Measurements from ENCODE around the gene SERPINB12. TPM values are rescaled to one million over a fixed set of nuclear protein-coding genes. Genes with fewer than 3 reads are reported as not detected.

Gene SERPINB12
- total and polyA plus RNA-seq, 5 donors from 2014 or later: not detected

- no peak overlapping the region for H3K4me3 ChIP-seq (ENCODE audit: low read depth, low read length)
- no peaks in the 10 kb centered on the region for H3K4me1 ChIP-seq (ENCODE audit: control insufficient read depth, insufficient read depth, low read length, poor library complexity, severe bottlenecking)
- H3K9me3 ChIP-seq (ENCODE audit: control insufficient read depth in 2 of 2, low read length in 2 of 2): no peaks in the 10 kb centered on the region
- Mint-ChIP-seq H3K27ac (no peak overlapping the region), H3K4me3 (no peak overlapping the region), H3K4me1 (no peaks in the 10 kb centered on the region), H3K9me3 (peaks cover 0 to 3% (median 0%) of the 10 kb centered on the region in 7 donors), H3K27me3 (peaks cover 11% of the 10 kb centered on the region), H3K36me3 (no peaks in the 10 kb centered on the region)
- no peak for ATAC-seq (ENCODE audit: low read depth in 2 of 2)
- peaks cover 2% of the 10 kb centered on the region for H3K27me3 ChIP-seq (ENCODE audit: control insufficient read depth, insufficient read depth, low read length)
- no peak overlapping the region for H3K27ac ChIP-seq (ENCODE audit: insufficient read depth, low read length, poor library complexity, severe bottlenecking)
- no peaks in the 10 kb centered on the region for H3K36me3 ChIP-seq (ENCODE audit: control insufficient read depth, insufficient read depth, low read length)
- DNase-seq: no peak
These were observed 28.6 kb downstream of the SERPINB12 start for GRCh38 chr18:63570721-63571120.

GRCh38 chr18:63575681-63576080, 33.5 kb downstream of the SERPINB12 start:
- H3K27ac Mint-ChIP-seq: no peak overlapping the region
- no peaks in the 10 kb centered on the region for H3K36me3 Mint-ChIP-seq
- Histone ChIP-seq H3K36me3 (ENCODE audit: control insufficient read depth, insufficient read depth, low read length) (no peaks in the 10 kb centered on the region), H3K4me1 (ENCODE audit: control insufficient read depth, insufficient read depth, low read length, poor library complexity, severe bottlenecking) (no peaks in the 10 kb centered on the region), H3K27ac (ENCODE audit: insufficient read depth, low read length, poor library complexity, severe bottlenecking) (no peak overlapping the region), H3K27me3 (ENCODE audit: control insufficient read depth, insufficient read depth, low read length) (peaks cover 2% of the 10 kb centered on the region), H3K4me3 (ENCODE audit: low read depth, low read length) (no peak overlapping the region), H3K9me3 (ENCODE audit: control insufficient read depth in 2 of 2, low read length in 2 of 2) (no peaks in the 10 kb centered on the region)
- no peak for DNase-seq
- H3K9me3 Mint-ChIP-seq: peaks cover 0 to 1% (median 0%) of the 10 kb centered on the region in 7 donors
- ATAC-seq (ENCODE audit: low read depth in 2 of 2): no peak
- H3K4me3 Mint-ChIP-seq: no peak overlapping the region
- peaks cover 20% of the 10 kb centered on the region for H3K27me3 Mint-ChIP-seq
- no peaks in the 10 kb centered on the region for H3K4me1 Mint-ChIP-seq

DNA sequence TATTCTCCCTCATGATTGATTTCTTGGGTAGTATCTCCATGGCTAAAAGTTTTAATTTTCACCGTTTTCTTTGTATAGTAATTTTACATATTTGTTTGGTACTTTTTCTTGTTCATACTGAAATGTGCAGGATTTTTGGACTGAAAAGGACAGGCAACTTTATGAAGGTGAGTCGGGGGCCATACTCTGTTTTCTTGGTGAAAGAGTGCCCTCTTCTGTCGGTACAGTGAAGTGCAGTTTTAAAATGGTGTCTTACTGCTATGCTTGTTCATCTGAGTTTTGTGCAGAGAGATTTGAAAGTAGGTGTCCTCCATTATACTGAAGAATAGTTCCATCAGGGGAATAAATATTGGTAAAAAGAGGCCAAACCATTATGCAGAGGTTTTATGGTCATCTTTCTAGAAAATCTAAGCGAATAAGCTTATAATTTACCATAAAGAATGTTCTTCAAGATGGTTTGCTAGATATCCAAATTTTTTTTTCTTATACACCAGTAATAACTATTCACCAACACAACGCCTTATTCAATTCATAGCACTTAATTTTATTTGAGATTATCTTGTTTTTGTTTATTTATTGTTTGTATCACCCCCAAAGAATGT, 36.3 kb downstream of the SERPINB12 start:
- DNase-seq: peak in 1 of 3 donors; percentile 46
- peaks cover 0 to 1% (median 0%) of the 10 kb centered on the region in 7 donors for H3K9me3 Mint-ChIP-seq
- H3K4me3 Mint-ChIP-seq: no peak overlapping the region
- no peak overlapping the region for H3K27ac Mint-ChIP-seq
- peaks cover 14% of the 10 kb centered on the region for H3K27me3 Mint-ChIP-seq
- Histone ChIP-seq H3K9me3 (ENCODE audit: control insufficient read depth in 2 of 2, low read length in 2 of 2) (no peaks in the 10 kb centered on the region), H3K4me1 (ENCODE audit: control insufficient read depth, insufficient read depth, low read length, poor library complexity, severe bottlenecking) (no peaks in the 10 kb centered on the region), H3K27me3 (ENCODE audit: control insufficient read depth, insufficient read depth, low read length) (peaks cover 2% of the 10 kb centered on the region), H3K4me3 (ENCODE audit: low read depth, low read length) (no peak overlapping the region), H3K27ac (ENCODE audit: insufficient read depth, low read length, poor library complexity, severe bottlenecking) (no peak overlapping the region), H3K36me3 (ENCODE audit: control insufficient read depth, insufficient read depth, low read length) (no peaks in the 10 kb centered on the region)
- no peaks in the 10 kb centered on the region for H3K4me1 Mint-ChIP-seq
- ATAC-seq (ENCODE audit: low read depth in 2 of 2): no peak
- no peaks in the 10 kb centered on the region for H3K36me3 Mint-ChIP-seq

DNA sequence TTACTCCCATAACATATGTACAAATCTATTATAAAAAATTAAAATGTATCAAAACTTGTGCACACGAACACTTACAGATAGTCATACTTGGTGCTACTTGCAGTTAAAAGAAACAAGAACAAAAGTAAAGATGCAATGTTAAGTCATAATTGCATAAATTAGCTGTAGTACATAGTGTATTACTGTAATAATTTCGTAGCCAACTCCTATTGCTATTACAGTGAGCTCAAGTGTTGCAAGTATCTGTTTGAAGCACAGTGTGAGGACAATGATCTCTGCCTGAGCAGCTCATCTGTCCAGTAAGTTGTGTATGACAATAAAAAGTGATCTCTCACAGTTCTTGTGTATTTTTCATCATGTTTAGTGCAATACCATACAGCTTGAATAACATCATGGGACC, 37.4 kb downstream of the SERPINB12 start:
- no peak overlapping the region for H3K27ac Mint-ChIP-seq
- DNase-seq: no peak
- no peak overlapping the region for H3K4me3 Mint-ChIP-seq

DNA sequence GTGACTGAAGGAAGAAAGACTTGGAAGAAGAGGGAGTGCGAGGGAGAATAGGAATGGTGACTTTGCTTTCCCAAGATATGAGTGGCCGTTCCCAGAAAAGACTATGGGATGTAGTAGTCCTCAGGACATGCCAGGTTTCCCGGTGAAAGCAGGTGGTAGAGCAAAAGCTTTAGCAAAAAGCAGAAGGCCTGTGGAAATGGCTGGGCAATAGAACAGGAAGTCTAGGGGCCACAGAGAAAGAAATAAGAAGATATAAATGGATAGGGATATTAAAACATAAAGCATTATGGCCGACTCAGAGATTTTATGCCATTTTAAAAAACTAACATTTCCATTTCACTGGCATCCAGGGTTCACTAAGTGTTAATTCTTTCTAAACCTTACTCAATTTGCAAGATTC, 43.8 kb downstream of the SERPINB12 start:
- Histone ChIP-seq H3K36me3 (ENCODE audit: control insufficient read depth, insufficient read depth, low read length) (no peaks in the 10 kb centered on the region), H3K27me3 (ENCODE audit: control insufficient read depth, insufficient read depth, low read length) (peaks cover 2% of the 10 kb centered on the region), H3K4me1 (ENCODE audit: control insufficient read depth, insufficient read depth, low read length, poor library complexity, severe bottlenecking) (no peaks in the 10 kb centered on the region), H3K27ac (ENCODE audit: insufficient read depth, low read length, poor library complexity, severe bottlenecking) (no peak overlapping the region), H3K4me3 (ENCODE audit: low read depth, low read length) (no peak overlapping the region), H3K9me3 (ENCODE audit: control insufficient read depth in 2 of 2, low read length in 2 of 2) (no peaks in the 10 kb centered on the region)
- ATAC-seq (ENCODE audit: low read depth in 2 of 2): no peak
- Mint-ChIP-seq H3K36me3 (no peaks in the 10 kb centered on the region), H3K9me3 (no peaks in the 10 kb centered on the region), H3K27ac (no peak overlapping the region), H3K27me3 (no peaks in the 10 kb centered on the region), H3K4me3 (no peak overlapping the region), H3K4me1 (no peaks in the 10 kb centered on the region)
- no peak for DNase-seq

More for the DNA sequence above, 37.4 kb downstream of the SERPINB12 start:
- Mint-ChIP-seq H3K4me1 (no peaks in the 10 kb centered on the region), H3K9me3 (peaks cover 0 to 1% (median 0%) of the 10 kb centered on the region in 7 donors), H3K27me3 (peaks cover 9% of the 10 kb centered on the region), H3K36me3 (no peaks in the 10 kb centered on the region)
- H3K4me3 ChIP-seq (ENCODE audit: low read depth, low read length): no peak overlapping the region
- H3K36me3 ChIP-seq (ENCODE audit: control insufficient read depth, insufficient read depth, low read length): no peaks in the 10 kb centered on the region
- no peaks in the 10 kb centered on the region for H3K4me1 ChIP-seq (ENCODE audit: control insufficient read depth, insufficient read depth, low read length, poor library complexity, severe bottlenecking)
- no peaks in the 10 kb centered on the region for H3K9me3 ChIP-seq (ENCODE audit: control insufficient read depth in 2 of 2, low read length in 2 of 2)
- peaks cover 2% of the 10 kb centered on the region for H3K27me3 ChIP-seq (ENCODE audit: control insufficient read depth, insufficient read depth, low read length)
- no peak overlapping the region for H3K27ac ChIP-seq (ENCODE audit: insufficient read depth, low read length, poor library complexity, severe bottlenecking)
- ATAC-seq (ENCODE audit: low read depth in 2 of 2): no peak

DNA sequence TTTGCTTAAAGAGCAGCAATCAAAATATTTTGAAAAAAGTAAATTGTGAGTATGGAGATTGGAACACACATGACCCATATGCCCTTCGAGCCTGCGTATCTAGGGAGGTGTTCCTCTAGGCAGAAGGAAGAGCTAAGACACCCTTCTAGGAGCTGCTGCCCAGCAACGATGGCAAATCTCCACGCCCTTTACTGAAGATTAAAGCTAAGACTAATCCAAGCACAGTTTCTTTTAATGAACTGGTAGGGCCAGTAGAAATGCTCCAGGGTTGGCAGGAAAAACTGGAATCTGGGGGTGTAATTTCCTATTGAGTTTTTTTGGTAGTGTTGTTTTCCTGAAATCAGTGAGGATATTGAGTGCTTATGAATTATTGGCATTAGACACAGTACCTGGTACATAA, 44.3 kb downstream of the SERPINB12 start:
- no peaks in the 10 kb centered on the region for H3K36me3 ChIP-seq (ENCODE audit: control insufficient read depth, insufficient read depth, low read length)
- no peak overlapping the region for H3K4me3 Mint-ChIP-seq
- no peak for ATAC-seq (ENCODE audit: low read depth in 2 of 2)

GRCh38 chr18:63586966-63587365, 44.8 kb downstream of the SERPINB12 start, which contains the start of gene SERPINB13:
Gene SERPINB13, plus strand, starts transcription at chr18:63587343. Its CDS starts 1,325 bp downstream, at chr18:63588668.
- no peak for DNase-seq
- H3K27me3 ChIP-seq (ENCODE audit: control insufficient read depth, insufficient read depth, low read length): no peaks in the 10 kb centered on the region
- Mint-ChIP-seq H3K4me1 (no peaks in the 10 kb centered on the region), H3K9me3 (no peaks in the 10 kb centered on the region), H3K27me3 (no peaks in the 10 kb centered on the region), H3K4me3 (no peak within 1 kb of the TSS), H3K27ac (no peak within 1 kb of the TSS), H3K36me3 (no peaks in the 10 kb centered on the region)
- H3K36me3 ChIP-seq (ENCODE audit: control insufficient read depth, insufficient read depth, low read length): no peaks in the 10 kb centered on the region
- no peak within 1 kb of the TSS for H3K4me3 ChIP-seq (ENCODE audit: low read depth, low read length)
- no peak for ATAC-seq (ENCODE audit: low read depth in 2 of 2)
- no peaks in the 10 kb centered on the region for H3K9me3 ChIP-seq (ENCODE audit: control insufficient read depth in 2 of 2, low read length in 2 of 2)
- H3K4me1 ChIP-seq (ENCODE audit: control insufficient read depth, insufficient read depth, low read length, poor library complexity, severe bottlenecking): no peaks in the 10 kb centered on the region
- H3K27ac ChIP-seq (ENCODE audit: insufficient read depth, low read length, poor library complexity, severe bottlenecking): no peak within 1 kb of the TSS

More for the DNA sequence above, 44.3 kb downstream of the SERPINB12 start:
- H3K4me1 Mint-ChIP-seq: no peaks in the 10 kb centered on the region
- no peak overlapping the region for H3K27ac Mint-ChIP-seq
- H3K4me3 ChIP-seq (ENCODE audit: low read depth, low read length): no peak overlapping the region
- H3K9me3 ChIP-seq (ENCODE audit: control insufficient read depth in 2 of 2, low read length in 2 of 2): no peaks in the 10 kb centered on the region
- H3K27ac ChIP-seq (ENCODE audit: insufficient read depth, low read length, poor library complexity, severe bottlenecking): no peak overlapping the region
- no peaks in the 10 kb centered on the region for H3K9me3 Mint-ChIP-seq
- DNase-seq: no peak
- H3K27me3 Mint-ChIP-seq: no peaks in the 10 kb centered on the region
- no peaks in the 10 kb centered on the region for H3K27me3 ChIP-seq (ENCODE audit: control insufficient read depth, insufficient read depth, low read length)
- no peaks in the 10 kb centered on the region for H3K4me1 ChIP-seq (ENCODE audit: control insufficient read depth, insufficient read depth, low read length, poor library complexity, severe bottlenecking)
- H3K36me3 Mint-ChIP-seq: no peaks in the 10 kb centered on the region

DNA sequence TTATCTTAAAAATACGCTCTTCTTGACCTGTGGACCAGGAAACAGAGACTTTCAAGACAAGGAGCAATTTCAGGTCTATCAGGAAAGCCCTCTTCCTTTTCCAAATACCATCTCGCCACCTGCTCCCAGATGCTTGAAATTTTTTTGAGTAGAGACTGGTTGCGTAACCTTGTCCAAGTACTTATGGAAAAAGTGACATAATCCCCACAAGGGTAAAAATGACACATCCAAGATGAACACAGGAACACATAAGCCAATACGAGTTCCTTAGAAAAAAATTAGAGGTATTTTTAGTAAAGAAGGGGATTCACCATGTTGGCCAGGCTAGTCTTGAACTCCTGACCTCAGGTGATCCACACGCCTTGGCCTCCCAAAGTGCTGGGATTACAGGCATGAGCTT, 46.7 kb downstream of the SERPINB12 start:
- no peaks in the 10 kb centered on the region for H3K9me3 Mint-ChIP-seq

More for the DNA sequence above, 46.7 kb downstream of the SERPINB12 start:
- H3K27me3 ChIP-seq (ENCODE audit: control insufficient read depth, insufficient read depth, low read length): no peaks in the 10 kb centered on the region
- H3K27ac Mint-ChIP-seq: no peak overlapping the region
- no peaks in the 10 kb centered on the region for H3K27me3 Mint-ChIP-seq
- no peak for DNase-seq
- H3K4me1 Mint-ChIP-seq: no peaks in the 10 kb centered on the region
- H3K4me1 ChIP-seq (ENCODE audit: control insufficient read depth, insufficient read depth, low read length, poor library complexity, severe bottlenecking): no peaks in the 10 kb centered on the region
- no peak overlapping the region for H3K4me3 ChIP-seq (ENCODE audit: low read depth, low read length)
- no peaks in the 10 kb centered on the region for H3K36me3 ChIP-seq (ENCODE audit: control insufficient read depth, insufficient read depth, low read length)
- no peaks in the 10 kb centered on the region for H3K36me3 Mint-ChIP-seq
- H3K9me3 ChIP-seq (ENCODE audit: control insufficient read depth in 2 of 2, low read length in 2 of 2): no peaks in the 10 kb centered on the region
- no peak overlapping the region for H3K4me3 Mint-ChIP-seq
- no peak overlapping the region for H3K27ac ChIP-seq (ENCODE audit: insufficient read depth, low read length, poor library complexity, severe bottlenecking)
- ATAC-seq (ENCODE audit: low read depth in 2 of 2): no peak
